ENCODE data around the gene NTM.

NTM gene

GRCh38 chr11:132253469-132254264 is 883.3 kb downstream of the NTM start:
- TF ChIP-seq CTCF (IDR thresholded peaks at IDR 0.05; ENCODE audit: extremely low read depth, missing control alignments), result no peak
- DNase-seq (ENCODE audit: low spot score), result no peak

- no peak for TF ChIP-seq CTCF (IDR thresholded peaks at IDR 0.05; ENCODE audit: extremely low read depth, missing control alignments)
- no peak for DNase-seq (ENCODE audit: low spot score)
These were observed 884.5 kb downstream of the NTM start for GRCh38 chr11:132254906-132255305.

DNA sequence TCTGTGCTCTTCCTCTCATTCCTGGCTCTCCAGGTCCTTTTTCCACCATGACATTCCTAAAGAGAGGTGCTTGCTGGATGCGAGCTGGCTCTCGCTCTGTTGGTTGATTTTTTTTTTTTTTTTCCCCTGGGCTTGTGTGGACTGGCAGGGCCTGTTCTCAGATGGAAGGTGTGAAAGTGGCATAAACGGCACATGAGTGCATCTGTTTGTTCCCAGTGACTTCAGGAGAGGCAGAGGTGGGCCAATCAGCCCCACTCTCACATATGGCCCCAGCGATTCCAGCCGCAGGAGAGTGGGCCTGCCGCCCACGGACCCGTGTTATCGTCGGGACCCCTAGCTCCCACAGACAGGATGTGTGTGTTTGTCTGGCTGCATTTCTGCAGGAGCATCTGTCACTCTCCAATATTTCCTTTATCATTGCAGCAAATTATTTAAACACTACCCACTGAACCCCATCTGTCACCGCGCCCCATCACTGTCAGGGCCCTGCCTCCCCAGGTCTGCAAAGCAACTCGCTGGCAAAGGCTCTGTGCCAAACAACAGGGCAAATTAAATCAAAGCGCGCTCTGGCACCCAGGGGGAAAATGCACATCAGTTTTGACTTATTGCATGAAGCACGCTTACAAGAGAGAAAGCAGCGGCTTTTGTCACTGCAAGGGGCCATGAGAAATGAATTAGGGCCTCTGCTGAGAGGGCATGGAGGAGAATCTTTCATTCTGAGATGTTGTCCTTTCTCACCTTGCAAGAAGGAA is 886.3 kb downstream of the NTM start:
- TF ChIP-seq CTCF (IDR thresholded peaks at IDR 0.05; ENCODE audit: extremely low read depth, missing control alignments), result no peak

DNA sequence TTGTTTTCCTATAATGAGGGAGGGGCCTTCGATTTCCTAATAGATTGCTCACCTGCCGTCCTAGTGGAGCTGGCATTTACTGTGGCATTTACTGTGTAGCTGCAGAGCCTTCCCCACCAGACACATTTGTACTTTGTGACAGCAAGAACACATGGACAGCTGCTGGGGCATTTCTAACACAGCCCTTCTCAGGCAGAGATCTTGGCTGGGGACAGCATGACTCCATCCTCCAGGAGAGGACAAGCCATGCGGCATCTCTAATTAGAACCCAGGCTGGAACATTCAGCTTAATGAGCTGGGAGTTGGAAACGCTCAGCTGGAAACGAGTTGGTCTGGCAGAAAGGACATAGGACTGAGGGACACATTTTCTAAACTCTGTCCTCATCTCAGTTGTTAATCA is 887.5 kb downstream of the NTM start:
- DNase-seq (ENCODE audit: low spot score), result no peak
- TF ChIP-seq CTCF (IDR thresholded peaks at IDR 0.05; ENCODE audit: extremely low read depth, missing control alignments), result no peak

More for the DNA sequence above, 886.3 kb downstream of the NTM start:
- DNase-seq (ENCODE audit: low spot score), result no peak

DNA sequence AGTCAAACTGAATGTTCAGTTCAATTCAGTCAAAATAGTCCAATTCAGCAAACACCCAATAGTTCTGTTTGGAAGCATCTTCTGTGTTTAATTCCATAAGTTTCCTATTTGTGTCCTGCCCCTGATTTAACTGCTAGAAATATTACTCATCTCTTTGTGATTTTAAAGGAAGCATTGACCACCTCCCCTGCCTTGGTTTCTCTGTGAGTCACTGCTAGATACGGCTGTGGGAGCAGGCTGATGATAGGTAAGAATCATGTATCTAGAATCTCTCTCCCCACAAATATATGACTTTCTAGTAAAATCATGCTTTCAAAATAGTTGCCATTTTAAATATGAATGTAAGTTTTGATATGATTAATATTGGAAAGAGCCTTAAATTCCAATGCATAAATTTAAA is 888.5 kb downstream of the NTM start:
- DNase-seq (ENCODE audit: low spot score), result no peak
- TF ChIP-seq CTCF (IDR thresholded peaks at IDR 0.05; ENCODE audit: extremely low read depth, missing control alignments), result no peak

DNA sequence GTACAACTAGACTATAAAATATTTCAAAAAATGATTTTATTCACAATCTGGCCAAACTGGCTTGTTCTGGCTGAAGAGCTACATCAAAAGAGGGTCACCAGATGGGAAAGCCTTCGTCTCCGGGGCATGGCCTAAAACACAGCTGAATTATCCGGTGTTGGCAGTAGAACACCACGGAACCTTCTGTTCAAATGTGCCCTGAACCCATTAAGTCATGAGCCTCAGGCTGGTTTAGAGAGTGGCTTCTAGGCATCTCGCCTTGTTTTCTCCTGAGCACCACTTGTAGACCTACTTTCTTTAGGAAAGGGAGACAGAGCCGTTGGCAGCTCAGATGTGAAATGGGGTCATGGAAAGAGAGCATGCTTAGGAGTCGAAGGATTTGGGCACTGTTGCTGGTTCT is 890.2 kb downstream of the NTM start:
- no peak for TF ChIP-seq CTCF (IDR thresholded peaks at IDR 0.05; ENCODE audit: extremely low read depth, missing control alignments)
- no peak for DNase-seq (ENCODE audit: low spot score)

DNA sequence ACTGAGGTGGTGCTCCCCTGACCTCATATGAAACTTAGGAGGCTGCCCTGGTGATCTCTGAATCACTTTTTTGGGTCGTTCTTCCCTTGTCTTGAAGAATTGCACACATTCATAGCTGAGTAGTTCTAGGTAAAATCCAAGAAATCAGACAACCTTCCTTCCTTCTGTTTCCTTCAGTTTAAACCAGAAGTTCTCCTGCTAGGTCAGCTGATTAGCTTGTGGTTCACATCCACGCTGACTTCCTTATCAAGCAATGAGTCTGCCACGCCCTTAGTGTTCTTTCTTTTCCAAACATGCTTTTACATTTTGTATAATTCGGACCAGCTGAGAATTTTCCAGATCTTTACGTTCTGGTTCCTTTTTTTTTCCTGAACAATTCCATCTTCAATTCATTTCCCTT is 892.8 kb downstream of the NTM start:
- no peak for TF ChIP-seq CTCF (IDR thresholded peaks at IDR 0.05; ENCODE audit: extremely low read depth, missing control alignments)
- no peak for DNase-seq (ENCODE audit: low spot score)
